Duodenal mucosa (tissue), 2 donors: Measurements from ENCODE around the gene ANO9.

ENCODE experiments used
- H3K27ac ChIP-seq: one replicate; pipeline ENCODE4 v1.7.0; 2013; ENCODE audit warnings: low read depth, low read length
- H3K27me3 ChIP-seq, 2 donors: one replicate each; pipeline ENCODE4 v1.7.0; 2013; ENCODE audit warnings: low read length in 2 of 2, control low read depth in 1 of 2; ENCODE audit not compliant: insufficient read depth in 2 of 2, control insufficient read depth in 1 of 2
- H3K36me3 ChIP-seq, 2 donors: one replicate each; pipeline ENCODE4 v1.7.0; 2013; ENCODE audit warnings: low read length in 2 of 2, control low read depth in 1 of 2; ENCODE audit not compliant: insufficient read depth in 2 of 2, control insufficient read depth in 1 of 2
- H3K4me1 ChIP-seq, 2 donors: one replicate each; pipeline ENCODE4 v1.7.0; 2013; ENCODE audit warnings: low read length in 2 of 2, control low read depth in 1 of 2; ENCODE audit not compliant: insufficient read depth in 2 of 2, control insufficient read depth in 1 of 2
- H3K4me3 ChIP-seq, 2 donors: one replicate each; pipeline ENCODE4 v1.7.0; 2013; ENCODE audit warnings: low read length in 2 of 2, low read depth in 1 of 2
- H3K9ac ChIP-seq, 2 donors: one replicate each; pipeline ENCODE4 v1.7.0; 2013; ENCODE audit warnings: low read length in 2 of 2, low read depth in 1 of 2
- H3K9me3 ChIP-seq, 2 donors: one replicate each; pipeline ENCODE4 v1.7.0; 2013; ENCODE audit warnings: low read length in 2 of 2, control low read depth in 1 of 2; ENCODE audit not compliant: control insufficient read depth in 1 of 2

The ANO9 gene

GRCh38 chr11:370070-370941 lies 71.5 kb downstream of the ANO9 start:
- no peak overlapping the region for H3K4me3 ChIP-seq
- H3K27ac ChIP-seq = no peak overlapping the region

GRCh38 chr11:369336-370018 lies 72.3 kb downstream of the ANO9 start, which contains the start of gene B4GALNT4:
Gene B4GALNT4, plus strand, starts transcription at chr11:369499. Its CDS starts 305 bp downstream, at chr11:369804.
- Histone ChIP-seq H3K9me3 (no peaks in the 10 kb centered on the region), H3K4me3 (no peak within 1 kb of the TSS), H3K9ac (no peak within 1 kb of the TSS), H3K27me3 (peaks cover 40 to 47% of the 10 kb centered on the region in 2 donors), H3K36me3 (no peaks in the 10 kb centered on the region), H3K4me1 (peaks cover 0 to 6% of the 10 kb centered on the region in 2 donors), H3K27ac (no peak within 1 kb of the TSS)

More at GRCh38 chr11:370070-370941, 71.5 kb downstream of the ANO9 start:
- Histone ChIP-seq H3K27me3 (peaks cover 40 to 41% of the 10 kb centered on the region in 2 donors), H3K9me3 (no peaks in the 10 kb centered on the region), H3K4me1 (peaks cover 0 to 6% of the 10 kb centered on the region in 2 donors), H3K9ac (no peak overlapping the region), H3K36me3 (no peaks in the 10 kb centered on the region)

- Histone ChIP-seq H3K9ac (no peak overlapping the region), H3K36me3 (no peaks in the 10 kb centered on the region)
These were observed 73.1 kb downstream of the ANO9 start for GRCh38 chr11:368414-369335.

GRCh38 chr11:367956-368413 lies 73.8 kb downstream of the ANO9 start:
- H3K27ac ChIP-seq = no peak overlapping the region
- H3K4me3 ChIP-seq = no peak overlapping the region
- peaks cover 0 to 6% of the 10 kb centered on the region in 2 donors for H3K4me1 ChIP-seq
- H3K9me3 ChIP-seq = no peaks in the 10 kb centered on the region
- H3K9ac ChIP-seq = no peak overlapping the region
- H3K27me3 ChIP-seq = peaks cover 40 to 47% of the 10 kb centered on the region in 2 donors
- no peaks in the 10 kb centered on the region for H3K36me3 ChIP-seq

More at GRCh38 chr11:368414-369335, 73.1 kb downstream of the ANO9 start:
- Histone ChIP-seq H3K9me3 (no peaks in the 10 kb centered on the region), H3K27me3 (peaks cover 40 to 47% of the 10 kb centered on the region in 2 donors), H3K4me3 (no peak overlapping the region), H3K27ac (no peak overlapping the region), H3K4me1 (peaks cover 0 to 6% of the 10 kb centered on the region in 2 donors)
